ENCODE data around the gene B3GNT4.

The B3GNT4 gene

GRCh38 chr12:122168492-122168891, 35.0 kb upstream of the B3GNT4 start:
- TF ChIP-seq POU6F1 (CRISPR knock-in tag; IDR thresholded peaks at IDR 0.05; ENCODE audit: borderline replicate concordance, low read depth) (no peak), ZNF8 (CRISPR knock-in tag; IDR thresholded peaks at IDR 0.05) (no peak), ESRRG (CRISPR knock-in tag; IDR thresholded peaks at IDR 0.05) (no peak), GLIS3 (CRISPR knock-in tag; IDR thresholded peaks at IDR 0.05) (no peak), TOX (CRISPR knock-in tag; IDR thresholded peaks at IDR 0.05; ENCODE audit: borderline replicate concordance) (no peak), CREB5 (CRISPR knock-in tag; IDR thresholded peaks at IDR 0.05; ENCODE audit: low read depth) (no peak), ZC3H10 (CRISPR knock-in tag; IDR thresholded peaks at IDR 0.05) (no peak), BACH2 (CRISPR knock-in tag; IDR thresholded peaks at IDR 0.05; ENCODE audit: borderline replicate concordance) (no peak), ZNF70 (CRISPR knock-in tag; IDR thresholded peaks at IDR 0.05) (no peak), CSDC2 (CRISPR knock-in tag; IDR thresholded peaks at IDR 0.05) (no peak), ISL1 (CRISPR knock-in tag; IDR thresholded peaks at IDR 0.05) (no peak)
- ATAC-seq: no peak

GRCh38 chr12:122171399-122171798, 32.1 kb upstream of the B3GNT4 start:
- no peak for TF ChIP-seq POU6F1 (CRISPR knock-in tag; IDR thresholded peaks at IDR 0.05; ENCODE audit: borderline replicate concordance, low read depth)
- no peak for TF ChIP-seq RARB (CRISPR knock-in tag; IDR thresholded peaks at IDR 0.05)
- no peak for TF ChIP-seq CREB5 (CRISPR knock-in tag; IDR thresholded peaks at IDR 0.05; ENCODE audit: low read depth)
- TF ChIP-seq PPARA (CRISPR knock-in tag; IDR thresholded peaks at IDR 0.05; ENCODE audit: borderline replicate concordance): no peak
- no peak for TF ChIP-seq ZNF70 (CRISPR knock-in tag; IDR thresholded peaks at IDR 0.05)
- no peak for ATAC-seq

- TF ChIP-seq GLIS3 (CRISPR knock-in tag; IDR thresholded peaks at IDR 0.05) (no peak), BACH2 (CRISPR knock-in tag; IDR thresholded peaks at IDR 0.05; ENCODE audit: borderline replicate concordance) (no peak), ZC3H10 (CRISPR knock-in tag; IDR thresholded peaks at IDR 0.05) (no peak), TCF4 (CRISPR knock-in tag; IDR thresholded peaks at IDR 0.05; ENCODE audit: borderline replicate concordance) (no peak), RARB (CRISPR knock-in tag; IDR thresholded peaks at IDR 0.05) (no peak), CREB5 (CRISPR knock-in tag; IDR thresholded peaks at IDR 0.05; ENCODE audit: low read depth) (no peak), ZNF70 (CRISPR knock-in tag; IDR thresholded peaks at IDR 0.05) (no peak), TSHZ2 (CRISPR knock-in tag; IDR thresholded peaks at IDR 0.05) (no peak), PPARA (CRISPR knock-in tag; IDR thresholded peaks at IDR 0.05; ENCODE audit: borderline replicate concordance) (no peak)
- ATAC-seq: no peak
Observed at GRCh38 chr12:122172262-122172939, 31.1 kb upstream of the B3GNT4 start.
